C4-2B (cell line): ENCODE data around the gene PAX9.

Experiments
- ZFX ChIP-seq: fragments of 450-650 bp; IDR thresholded peaks from 2 replicates; pipeline ENCODE4 v1.6.1; 2017
- TF ChIP-seq, protein P1 (sequence below): fragments of 450-650 bp; conservative IDR thresholded peaks from 2 replicates; pipeline ENCODE4 v1.5.1; 2017; ENCODE audit warnings: mild to moderate bottlenecking

DNA sequence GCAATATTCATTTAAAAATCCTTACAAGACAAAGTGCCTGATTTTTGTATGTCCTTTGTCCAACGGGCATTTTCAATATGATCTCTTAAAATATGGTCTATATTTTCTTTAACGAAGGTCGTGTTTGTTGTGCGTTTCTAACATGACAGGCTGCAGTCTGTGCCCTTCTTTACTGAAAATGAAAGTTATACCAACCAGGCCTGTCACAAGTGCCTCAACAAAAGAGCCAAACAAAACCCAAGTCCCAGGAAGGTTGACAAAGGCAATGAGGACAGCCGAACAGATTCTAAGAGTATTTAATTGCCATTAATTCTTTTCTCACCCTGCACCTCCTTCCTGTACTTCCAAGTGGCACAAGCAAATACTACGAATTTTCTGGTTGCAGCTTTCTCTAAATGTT, 13.9 kb downstream of the PAX9 start:
- TF ChIP-seq, protein P1, sequence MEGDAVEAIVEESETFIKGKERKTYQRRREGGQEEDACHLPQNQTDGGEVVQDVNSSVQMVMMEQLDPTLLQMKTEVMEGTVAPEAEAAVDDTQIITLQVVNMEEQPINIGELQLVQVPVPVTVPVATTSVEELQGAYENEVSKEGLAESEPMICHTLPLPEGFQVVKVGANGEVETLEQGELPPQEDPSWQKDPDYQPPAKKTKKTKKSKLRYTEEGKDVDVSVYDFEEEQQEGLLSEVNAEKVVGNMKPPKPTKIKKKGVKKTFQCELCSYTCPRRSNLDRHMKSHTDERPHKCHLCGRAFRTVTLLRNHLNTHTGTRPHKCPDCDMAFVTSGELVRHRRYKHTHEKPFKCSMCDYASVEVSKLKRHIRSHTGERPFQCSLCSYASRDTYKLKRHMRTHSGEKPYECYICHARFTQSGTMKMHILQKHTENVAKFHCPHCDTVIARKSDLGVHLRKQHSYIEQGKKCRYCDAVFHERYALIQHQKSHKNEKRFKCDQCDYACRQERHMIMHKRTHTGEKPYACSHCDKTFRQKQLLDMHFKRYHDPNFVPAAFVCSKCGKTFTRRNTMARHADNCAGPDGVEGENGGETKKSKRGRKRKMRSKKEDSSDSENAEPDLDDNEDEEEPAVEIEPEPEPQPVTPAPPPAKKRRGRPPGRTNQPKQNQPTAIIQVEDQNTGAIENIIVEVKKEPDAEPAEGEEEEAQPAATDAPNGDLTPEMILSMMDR, result no peak
- TF ChIP-seq ZFX, result no peak
